ENCODE measurements around the gene RSF1.
"Not testable (repeated sequence)": the region's sequence is repeated elsewhere in the genome, so short reads cannot be mapped to it uniquely, and the experiment has no call there.

RSF1 gene

GRCh38 chr11:77820565-77821348 is at the start of gene RSF1, which contains the start of gene AAMDC:
TSS of gene RSF1 (minus strand) at chr11:77820722. CDS start at chr11:77820714, 8 bp downstream.
TSS of gene AAMDC (plus strand) at chr11:77821144. CDS start at chr11:77842497, 21,353 bp downstream.
- in situ Hi-C loops (cut with MboI; ENCODE audit: low sequenced_read_pairs): no loop called here

- in situ Hi-C loops (cut with MboI; ENCODE audit: low sequenced_read_pairs): no loop called here
Observed at GRCh38 chr11:77868744-77869143, 48.2 kb upstream of the RSF1 start.

DNA sequence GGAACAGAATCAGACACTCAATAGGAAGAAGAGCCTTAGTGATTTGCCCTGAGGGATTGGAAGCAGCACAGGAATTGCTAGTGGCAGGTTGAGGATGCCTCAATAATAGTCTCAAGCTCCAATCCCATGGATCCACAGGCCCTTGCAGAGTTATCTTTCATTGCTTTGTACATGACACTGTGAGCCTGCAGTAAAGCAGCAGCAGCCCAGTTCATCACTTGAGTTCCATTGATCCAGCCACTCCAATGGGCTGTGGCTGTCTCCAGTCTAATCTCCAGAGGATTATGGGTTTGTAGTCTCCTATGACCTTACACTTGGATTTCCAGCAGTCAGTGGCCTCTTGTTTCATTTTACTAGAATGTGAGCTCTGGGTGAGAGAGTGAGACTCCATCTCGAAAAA is 45.8 kb upstream of the RSF1 start:
- in situ Hi-C loops (cut with MboI; ENCODE audit: low sequenced_read_pairs): no loop called here

DNA sequence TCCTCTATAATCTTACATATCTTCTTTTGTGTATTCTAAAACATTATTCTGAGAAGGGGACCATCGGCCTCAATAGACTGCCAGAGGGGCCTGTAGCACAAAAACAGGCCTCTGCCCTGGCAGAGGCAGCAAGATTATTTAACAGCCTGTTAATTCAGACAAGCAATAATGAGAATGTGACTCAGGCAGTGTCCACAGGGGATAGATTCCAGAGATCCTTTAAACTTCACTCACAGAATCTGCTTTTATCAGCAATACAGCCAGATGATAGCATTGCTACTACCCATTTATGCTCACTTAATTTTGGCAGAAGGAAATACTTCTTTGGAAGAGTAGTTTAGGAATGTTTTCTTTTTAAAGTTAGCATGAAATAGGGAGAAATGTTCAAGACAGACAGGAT is 45.3 kb upstream of the RSF1 start:
- in situ Hi-C loops (cut with MboI; ENCODE audit: low sequenced_read_pairs): no loop called here

- in situ Hi-C loops (cut with MboI; ENCODE audit: low sequenced_read_pairs): not testable (repeated sequence)
Observed at GRCh38 chr11:77861444-77861843, 40.9 kb upstream of the RSF1 start.

DNA sequence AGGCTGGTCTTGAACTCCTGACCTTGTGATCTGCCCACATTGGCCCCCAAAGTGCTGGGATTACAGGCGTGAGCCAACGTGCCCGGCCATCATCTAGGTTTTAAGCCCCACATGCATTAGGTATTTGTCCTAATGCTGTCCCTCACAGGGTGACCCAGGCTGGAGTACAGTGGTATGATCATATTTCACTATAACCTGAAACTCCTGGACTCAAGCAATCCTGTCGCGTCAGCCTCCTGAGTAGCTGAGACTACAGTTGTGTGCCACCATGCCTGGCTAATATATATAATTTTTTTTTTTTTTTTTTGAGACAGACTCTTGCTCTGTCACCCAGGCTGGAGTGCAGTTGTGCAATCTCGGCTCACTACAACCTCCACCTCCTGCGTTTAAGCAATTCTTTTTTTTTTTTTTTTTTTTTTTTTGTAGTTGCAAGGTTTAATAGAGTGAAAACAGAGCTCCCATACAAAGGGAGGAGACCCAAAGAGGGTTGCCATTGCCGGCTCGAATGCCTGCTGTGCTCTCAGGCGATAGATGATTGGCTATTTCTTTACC is 37.5 kb upstream of the RSF1 start:
- in situ Hi-C loops (cut with MboI; ENCODE audit: low sequenced_read_pairs): not testable (repeated sequence)

DNA sequence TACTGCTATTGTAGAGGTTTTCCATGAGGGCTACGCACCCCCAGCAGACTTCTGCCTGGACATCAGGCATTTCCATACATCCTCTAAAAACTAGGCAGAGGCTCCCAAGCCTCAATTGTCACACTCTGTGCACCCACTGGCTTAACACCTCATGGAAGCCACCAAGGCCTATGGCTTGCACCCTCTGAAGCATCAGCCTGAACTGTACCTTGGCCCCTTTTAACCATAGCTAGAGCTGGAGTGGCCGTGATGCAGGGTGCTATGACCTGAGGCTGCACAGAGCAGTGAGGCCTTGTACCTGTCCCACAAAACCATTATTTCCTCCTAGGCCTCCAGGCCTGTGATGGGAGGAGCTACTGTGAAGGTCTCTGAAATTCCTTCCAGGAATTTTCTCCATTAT is 34.3 kb upstream of the RSF1 start:
- in situ Hi-C loops (cut with MboI; ENCODE audit: low sequenced_read_pairs): no loop called here

GRCh38 chr11:77851503-77851902 is 31.0 kb upstream of the RSF1 start:
- in situ Hi-C loops (cut with MboI; ENCODE audit: low sequenced_read_pairs): no loop called here

- in situ Hi-C loops (cut with MboI; ENCODE audit: low sequenced_read_pairs): not testable (repeated sequence)
Observed at GRCh38 chr11:77843700-77844099, 23.2 kb upstream of the RSF1 start.

- in situ Hi-C loops (cut with MboI; ENCODE audit: low sequenced_read_pairs): no loop called here
Observed at GRCh38 chr11:77842441-77843121, 22.1 kb upstream of the RSF1 start.

- in situ Hi-C loops (cut with MboI; ENCODE audit: low sequenced_read_pairs): no loop called here
Observed at GRCh38 chr11:77833302-77833701, 12.8 kb upstream of the RSF1 start.

DNA sequence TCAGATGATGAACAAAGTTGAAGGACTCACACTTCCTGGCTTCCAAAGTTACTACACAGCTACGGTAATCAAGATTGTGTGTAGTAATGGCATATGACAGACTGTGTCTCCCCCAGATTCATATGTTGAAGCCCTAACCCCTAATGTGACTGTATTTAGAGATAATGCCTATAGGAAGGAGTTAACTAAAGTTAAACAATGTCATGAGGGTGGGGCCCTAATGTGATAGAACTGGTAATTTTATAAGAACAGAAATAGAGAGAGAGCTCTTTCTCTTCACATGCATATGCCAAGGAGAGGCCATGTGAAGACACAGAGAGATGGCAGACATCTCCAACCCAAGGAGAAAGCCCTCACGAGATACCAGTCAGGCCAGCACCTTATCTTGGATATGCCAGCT is 8.4 kb upstream of the RSF1 start:
- in situ Hi-C loops (cut with MboI; ENCODE audit: low sequenced_read_pairs): no loop called here

GRCh38 chr11:77823775-77824174 is 3.3 kb upstream of the RSF1 start:
- in situ Hi-C loops (cut with MboI; ENCODE audit: low sequenced_read_pairs): no loop called here

GRCh38 chr11:77822126-77822525 is 1.6 kb upstream of the RSF1 start:
- in situ Hi-C loops (cut with MboI; ENCODE audit: low sequenced_read_pairs): not testable (repeated sequence)

GRCh38 chr11:77821349-77821851 is 878 bp upstream of the RSF1 start:
- in situ Hi-C loops (cut with MboI; ENCODE audit: low sequenced_read_pairs): no loop called here

DNA sequence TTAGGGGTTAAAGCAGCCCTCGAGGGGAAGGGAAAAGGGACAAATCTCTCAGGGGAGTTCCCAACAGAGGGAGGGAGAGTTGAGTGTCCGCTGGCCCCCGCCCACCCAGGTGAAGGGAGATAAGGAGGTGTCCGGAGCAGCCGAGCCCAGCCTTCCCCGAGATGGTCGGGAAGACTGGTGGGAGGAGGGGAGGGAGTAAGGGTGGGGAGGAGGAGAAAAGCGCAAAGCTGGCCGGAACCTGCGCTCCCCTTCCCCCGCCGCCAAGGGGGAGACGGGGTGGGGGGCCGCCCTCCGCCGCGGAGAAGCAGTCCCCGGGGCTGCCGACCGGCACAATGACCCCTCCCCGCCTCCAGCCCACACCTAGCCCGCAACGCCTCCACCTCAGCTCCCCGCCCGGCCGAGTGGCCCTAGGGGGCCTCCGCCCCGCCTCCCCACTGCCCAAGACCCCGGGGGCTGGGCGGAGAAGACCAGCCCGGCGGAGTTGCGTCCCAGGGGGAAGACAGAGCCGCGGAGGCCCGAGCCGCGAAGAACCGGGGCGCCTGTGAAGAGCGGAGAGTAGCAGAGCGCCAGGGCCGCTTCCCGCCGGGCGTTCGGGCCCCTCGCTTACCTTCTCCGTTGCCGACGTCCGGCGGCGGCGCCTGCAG is 479 bp downstream of the RSF1 start:
- in situ Hi-C loops (cut with MboI; ENCODE audit: low sequenced_read_pairs): no loop called here

DNA sequence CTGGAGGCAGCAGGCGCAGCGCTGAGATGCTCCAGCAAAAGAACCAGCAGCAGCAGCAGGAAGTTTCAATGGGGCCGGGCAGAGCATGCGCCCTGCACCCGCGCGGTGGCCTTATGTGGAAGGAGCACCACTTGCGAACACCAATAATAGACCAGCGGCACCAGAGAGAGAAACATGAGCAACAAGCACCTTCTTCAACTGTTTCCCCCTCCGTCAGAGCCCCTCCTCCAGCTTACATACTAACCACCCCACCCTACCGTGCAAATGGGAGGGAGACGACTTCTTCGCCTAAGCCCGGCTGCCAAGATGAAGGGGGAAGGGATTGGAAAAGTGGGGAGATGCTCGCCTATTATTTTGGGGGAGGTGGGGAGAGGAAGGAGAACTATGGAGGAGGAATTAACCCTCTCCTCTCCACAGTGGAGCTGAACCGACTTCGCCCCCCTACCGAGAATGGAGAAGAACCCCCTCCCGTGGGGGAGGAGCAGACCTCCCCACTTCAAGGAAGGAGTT is 1.1 kb downstream of the RSF1 start:
- in situ Hi-C loops (cut with MboI; ENCODE audit: low sequenced_read_pairs): no loop called here

GRCh38 chr11:77815459-77815858 is 5.1 kb downstream of the RSF1 start:
- in situ Hi-C loops (cut with MboI; ENCODE audit: low sequenced_read_pairs): no loop called here

DNA sequence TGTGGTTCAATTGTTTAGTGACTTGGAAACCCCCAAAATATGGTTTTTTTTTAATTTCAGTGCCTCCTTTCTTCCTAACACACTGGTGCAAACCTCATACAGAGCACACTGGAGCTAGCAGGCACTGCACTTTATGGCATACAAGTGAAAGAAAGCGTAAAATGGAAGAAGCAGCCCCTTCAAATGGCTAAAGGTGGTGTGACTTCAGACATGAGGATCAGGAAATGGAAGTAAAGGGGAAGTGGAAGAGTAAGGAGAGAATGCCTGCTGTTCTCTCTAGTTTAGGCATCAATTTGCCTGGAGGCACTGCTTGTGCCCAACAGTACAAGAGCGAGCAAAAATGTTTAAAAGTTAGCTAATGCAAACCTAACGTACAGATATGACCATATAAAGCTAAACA is 5.7 kb downstream of the RSF1 start:
- in situ Hi-C loops (cut with MboI; ENCODE audit: low sequenced_read_pairs): no loop called here

DNA sequence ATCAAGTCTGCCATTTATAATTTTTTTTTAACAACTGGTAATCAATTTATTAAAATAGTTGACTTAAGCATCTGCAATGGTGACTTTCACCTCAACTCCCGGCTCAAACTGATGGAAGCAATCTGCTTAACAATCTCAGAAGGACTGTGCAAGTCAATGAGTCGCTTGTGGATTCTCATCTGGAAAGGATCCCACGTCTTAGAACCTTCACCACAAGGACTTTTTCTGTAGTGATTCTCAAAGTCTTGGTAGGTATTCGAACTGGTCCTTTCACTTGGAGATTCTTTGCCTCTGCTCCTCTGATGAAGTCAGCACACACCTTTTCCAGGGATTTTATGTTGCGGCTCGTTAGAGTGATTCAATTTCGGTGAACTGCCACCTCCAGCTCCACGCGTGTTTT is 7.3 kb downstream of the RSF1 start:
- in situ Hi-C loops (cut with MboI; ENCODE audit: low sequenced_read_pairs): no loop called here

DNA sequence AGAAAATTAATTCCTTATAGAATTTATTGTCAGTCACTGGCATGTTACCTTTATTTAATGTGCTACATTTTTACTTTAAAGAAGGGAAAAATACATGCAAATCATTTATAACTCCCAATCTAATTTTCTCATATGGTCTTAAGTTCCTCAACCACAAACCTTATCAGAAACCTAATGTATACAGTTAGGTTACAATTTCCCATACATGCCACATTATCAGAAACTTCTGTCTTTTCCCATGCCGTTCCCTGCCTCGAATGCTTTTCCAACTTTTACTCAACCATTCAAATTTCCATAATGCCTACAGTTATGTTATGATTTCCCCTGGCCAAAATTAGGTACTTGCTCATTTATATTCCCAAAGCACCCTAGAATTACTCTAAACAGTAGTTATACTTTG is 13.5 kb downstream of the RSF1 start:
- in situ Hi-C loops (cut with MboI; ENCODE audit: low sequenced_read_pairs): no loop called here
